Measurements from ENCODE around the gene FCMR.

GRCh38 chr1:206900149-206900548 lies 21.6 kb downstream of the FCMR start:
- TF ChIP-seq, protein P1, sequence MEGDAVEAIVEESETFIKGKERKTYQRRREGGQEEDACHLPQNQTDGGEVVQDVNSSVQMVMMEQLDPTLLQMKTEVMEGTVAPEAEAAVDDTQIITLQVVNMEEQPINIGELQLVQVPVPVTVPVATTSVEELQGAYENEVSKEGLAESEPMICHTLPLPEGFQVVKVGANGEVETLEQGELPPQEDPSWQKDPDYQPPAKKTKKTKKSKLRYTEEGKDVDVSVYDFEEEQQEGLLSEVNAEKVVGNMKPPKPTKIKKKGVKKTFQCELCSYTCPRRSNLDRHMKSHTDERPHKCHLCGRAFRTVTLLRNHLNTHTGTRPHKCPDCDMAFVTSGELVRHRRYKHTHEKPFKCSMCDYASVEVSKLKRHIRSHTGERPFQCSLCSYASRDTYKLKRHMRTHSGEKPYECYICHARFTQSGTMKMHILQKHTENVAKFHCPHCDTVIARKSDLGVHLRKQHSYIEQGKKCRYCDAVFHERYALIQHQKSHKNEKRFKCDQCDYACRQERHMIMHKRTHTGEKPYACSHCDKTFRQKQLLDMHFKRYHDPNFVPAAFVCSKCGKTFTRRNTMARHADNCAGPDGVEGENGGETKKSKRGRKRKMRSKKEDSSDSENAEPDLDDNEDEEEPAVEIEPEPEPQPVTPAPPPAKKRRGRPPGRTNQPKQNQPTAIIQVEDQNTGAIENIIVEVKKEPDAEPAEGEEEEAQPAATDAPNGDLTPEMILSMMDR (conservative IDR thresholded peaks at IDR 0.05; ENCODE audit: low read depth, low read length): no peak
- no peak for TF ChIP-seq EZH2 (IDR thresholded peaks at IDR 0.05; ENCODE audit: low read length, unreplicated experiment)

Data from PC-3 (cell line).